Stimulated activated CD8-positive, alpha-beta memory T cell treated with anti-CD3 and anti-CD28 coated beads, Interleukin-12 subunit alpha, Interleukin-12 subunit beta, amount 100 ng/mL, for 1 hour (primary cell): ENCODE data around the gene DNAH11.
"Not testable (repeated sequence)": the region's sequence is repeated elsewhere in the genome, so short reads cannot be mapped to it uniquely, and the experiment has no call there.

Experiments used
- DNase-seq: peaks from one replicate; pipeline ENCODE4 v3.0.0-alpha.2; 2020; ENCODE audit warnings: low read depth

The DNAH11 gene

DNA sequence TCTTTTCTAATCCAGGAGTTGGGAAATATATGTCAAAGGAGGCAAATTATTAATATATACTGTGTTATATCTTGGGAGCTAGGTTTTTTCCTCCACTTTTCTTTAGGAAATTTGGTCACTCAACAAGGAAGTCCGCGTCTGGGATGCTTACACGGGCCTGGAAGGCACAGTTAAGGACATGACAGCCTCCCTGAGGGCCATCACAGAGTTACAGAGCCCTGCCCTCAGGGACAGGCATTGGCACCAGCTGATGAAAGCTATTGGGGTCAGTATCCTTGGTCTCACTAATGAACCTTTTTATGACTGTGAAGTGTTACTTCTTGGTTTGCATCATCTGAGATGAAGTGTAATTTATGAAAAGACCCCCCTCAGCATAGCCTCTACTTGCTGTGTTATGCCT, 74.7 kb downstream of the DNAH11 start:
- DNase-seq, result no peak

DNA sequence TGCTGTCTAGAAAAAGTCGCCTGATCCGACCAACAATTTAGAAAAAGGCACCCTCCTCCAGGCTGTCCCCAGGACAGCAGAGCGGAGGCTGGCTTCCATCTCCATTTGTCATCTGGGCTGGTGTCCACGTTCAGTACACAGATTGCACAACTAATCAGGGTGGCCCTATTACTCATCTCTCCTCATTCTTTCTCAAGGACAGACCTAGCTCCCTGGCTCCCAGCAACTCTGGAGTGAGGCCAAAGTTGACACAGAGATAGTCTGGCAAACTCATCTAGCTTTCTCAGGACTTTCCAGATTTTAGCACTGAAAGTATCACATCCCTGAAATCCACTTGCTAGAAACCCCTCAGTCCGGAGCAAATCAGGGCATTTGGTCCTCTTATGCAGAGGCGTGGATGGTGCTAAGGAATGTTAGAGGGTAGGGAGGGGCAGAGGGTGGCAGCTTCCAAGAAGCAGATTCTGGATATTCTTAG, 75.1 kb downstream of the DNAH11 start:
- DNase-seq, result no peak

DNA sequence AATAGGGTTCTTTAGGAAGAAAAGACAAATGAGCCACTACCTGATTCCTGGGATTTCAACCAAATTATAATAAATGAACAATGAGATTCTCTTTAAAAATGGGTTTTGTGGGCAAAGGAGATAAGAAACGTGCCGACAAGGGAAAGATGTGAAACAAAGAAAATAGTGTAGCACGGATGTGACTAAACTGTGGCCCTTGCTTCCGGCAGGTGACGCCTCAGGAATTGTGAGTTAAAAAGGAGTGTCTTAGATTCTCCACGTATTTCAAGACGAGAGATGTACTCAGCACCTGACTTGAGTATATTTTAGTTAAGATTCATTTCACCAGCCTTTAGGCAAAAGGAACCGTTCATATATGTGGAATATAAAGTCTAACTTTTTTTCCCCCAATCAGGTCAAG, 75.9 kb downstream of the DNAH11 start:
- no peak for DNase-seq

DNA sequence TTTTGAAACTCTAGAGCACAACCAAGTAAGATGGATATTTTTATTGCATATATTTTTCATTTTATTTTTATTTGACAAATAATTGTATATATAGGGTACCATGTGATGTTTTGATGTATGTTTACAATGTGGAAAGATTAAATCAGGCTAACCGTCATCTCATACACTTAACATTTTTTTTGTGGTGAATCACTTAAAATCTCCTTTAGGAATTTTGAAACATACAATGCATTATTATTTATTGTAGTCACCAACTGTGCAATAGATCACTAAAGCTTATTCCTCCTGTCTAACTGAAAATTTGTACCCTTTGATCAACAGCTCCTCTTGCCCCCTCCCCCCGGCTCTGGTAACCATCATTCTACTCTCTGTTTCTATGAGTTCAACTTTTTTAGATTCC, 77.2 kb downstream of the DNAH11 start:
- DNase-seq, result no peak

DNA sequence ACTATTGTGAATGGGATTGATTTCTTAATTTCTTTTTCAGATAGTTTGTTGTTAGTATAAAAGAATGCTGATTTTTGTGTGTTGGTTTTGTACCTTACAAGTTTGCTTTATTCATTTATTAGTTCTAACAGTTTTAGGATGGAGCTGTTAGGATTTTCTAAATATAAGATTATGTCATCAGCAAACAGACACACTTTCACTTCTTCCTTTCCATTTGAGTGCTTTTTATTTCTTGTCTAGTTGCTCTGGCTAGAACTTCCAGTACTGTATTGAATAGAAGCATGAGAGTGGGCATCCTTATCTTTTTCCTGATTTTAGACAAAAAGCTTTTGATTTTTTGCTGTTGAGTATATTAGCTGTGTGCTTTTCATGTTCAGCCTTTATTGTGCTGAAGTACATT, 81.5 kb downstream of the DNAH11 start:
- DNase-seq, result no peak

DNA sequence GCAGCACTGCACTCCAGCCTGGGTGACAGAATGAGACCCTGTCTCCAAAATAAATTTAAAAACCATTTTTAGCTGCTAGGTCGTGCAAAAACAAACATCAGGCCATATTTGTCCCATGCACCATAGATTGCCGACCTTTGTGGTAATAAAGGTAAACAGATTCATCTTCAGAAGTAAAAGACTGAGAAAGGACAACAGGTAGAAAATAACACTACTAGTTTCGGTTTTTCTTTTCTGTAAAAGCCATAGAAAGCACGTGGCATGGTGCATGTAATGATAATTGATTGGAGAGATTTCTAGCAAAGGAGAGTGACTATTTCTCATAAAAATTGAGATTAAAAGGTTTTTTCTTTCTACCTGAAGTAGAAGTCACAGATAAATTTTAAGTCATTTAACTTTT, 93.9 kb downstream of the DNAH11 start:
- DNase-seq, result no peak

DNA sequence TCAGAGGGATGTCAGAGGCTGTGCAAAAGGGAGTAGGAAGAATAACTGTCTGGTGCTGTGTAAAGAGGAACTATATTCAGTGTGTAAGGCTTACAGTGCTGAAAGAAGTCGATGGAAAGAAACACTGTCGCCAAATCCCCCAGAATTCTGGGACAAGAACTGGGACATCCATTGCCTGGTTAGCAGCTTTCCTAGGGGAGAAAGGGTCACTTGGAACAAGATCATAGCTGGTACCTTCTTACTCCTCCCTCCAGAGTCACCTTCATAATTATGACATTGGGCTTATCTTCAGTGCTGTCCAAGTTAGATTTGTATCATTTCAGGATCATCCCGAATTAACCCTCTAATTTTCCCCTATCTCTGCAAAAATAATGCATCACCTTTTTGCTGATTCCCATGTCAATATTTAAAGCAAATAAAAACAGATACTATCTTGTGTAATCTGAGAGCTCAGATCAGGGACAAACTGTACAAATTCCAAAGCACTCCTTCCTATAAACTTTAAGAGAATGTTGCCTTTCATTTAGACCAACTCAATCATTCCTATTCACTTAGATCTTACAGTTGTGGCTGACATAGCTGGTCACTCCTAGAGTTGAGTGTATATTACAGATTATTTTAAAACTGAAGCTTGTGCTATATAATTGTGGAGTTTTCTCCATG, 96.5 kb downstream of the DNAH11 start:
- DNase-seq, result no peak

DNA sequence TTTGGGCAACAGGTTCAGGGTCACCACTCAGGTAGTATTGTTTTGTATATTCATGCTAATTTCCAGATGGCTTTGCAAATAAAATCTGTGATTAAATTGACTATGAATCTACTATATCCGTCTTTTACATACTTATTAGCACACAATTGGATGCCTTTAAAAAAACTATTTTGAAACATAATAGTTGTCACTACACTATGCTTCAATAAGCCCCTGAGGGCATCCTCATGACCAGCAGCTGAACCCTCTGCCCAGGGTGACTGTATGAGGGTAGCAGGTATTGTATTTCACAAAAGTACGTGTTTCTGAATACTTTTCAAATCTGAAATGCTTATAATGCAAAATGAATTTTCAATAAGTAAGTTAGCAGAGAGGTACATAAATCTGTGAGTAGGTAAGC, 97.3 kb downstream of the DNAH11 start:
- DNase-seq, result no peak

DNA sequence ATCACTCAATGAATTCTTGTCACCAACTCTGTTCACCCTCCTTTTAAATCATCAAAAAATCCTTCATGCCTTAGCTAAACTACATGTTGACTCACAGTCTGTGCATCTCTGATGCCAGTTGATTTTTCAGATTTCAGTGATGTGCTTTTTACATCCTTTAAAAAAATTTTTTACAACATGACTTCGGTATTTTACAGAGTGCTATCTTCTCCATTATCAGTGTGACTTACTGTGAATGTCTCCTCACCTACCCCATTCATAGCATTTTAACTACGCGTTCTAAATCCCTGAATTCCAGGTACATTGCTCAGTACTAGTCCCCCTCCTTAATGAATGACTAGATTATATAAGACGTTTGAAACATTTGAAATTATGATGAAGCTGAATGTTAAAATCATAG, 98.7 kb downstream of the DNAH11 start:
- DNase-seq, result no peak

DNA sequence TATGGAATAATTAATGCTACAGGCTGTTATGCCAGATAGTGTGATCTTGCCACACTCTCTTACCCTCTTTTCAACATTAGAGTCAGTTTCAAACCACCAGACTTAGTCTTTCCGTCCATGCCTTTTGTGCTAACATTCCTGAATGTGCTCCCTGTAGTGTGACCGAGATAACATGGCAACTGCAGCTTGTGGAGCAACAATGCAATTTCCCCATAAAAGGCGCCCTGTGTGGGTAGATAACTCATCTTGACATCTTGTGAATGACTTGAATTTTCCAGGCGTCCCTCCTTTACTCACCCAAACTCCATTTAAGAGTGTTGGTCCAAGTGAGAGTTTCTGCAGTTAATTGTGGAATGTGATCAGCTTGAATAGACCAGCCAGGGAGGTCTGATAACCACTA, 99.6 kb downstream of the DNAH11 start:
- no peak for DNase-seq

DNA sequence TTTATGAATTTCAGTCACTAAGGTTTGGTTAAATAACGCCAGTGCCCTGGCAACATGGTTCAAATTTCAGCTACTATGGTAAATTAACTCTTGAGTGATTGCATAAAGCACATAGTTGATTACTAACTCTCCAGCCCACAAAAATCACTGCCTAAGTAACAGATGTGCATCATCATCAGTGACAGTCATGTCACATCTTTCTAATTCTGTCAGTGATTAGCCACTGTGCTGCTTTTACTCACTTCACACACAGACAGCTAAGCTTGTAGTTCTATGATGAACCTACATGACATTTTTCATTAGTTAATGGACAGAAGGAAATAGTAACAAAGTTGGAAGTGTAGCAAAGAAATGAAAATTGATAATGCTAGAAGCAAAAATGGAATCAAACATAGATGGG, 108.9 kb downstream of the DNAH11 start:
- DNase-seq, result no peak

DNA sequence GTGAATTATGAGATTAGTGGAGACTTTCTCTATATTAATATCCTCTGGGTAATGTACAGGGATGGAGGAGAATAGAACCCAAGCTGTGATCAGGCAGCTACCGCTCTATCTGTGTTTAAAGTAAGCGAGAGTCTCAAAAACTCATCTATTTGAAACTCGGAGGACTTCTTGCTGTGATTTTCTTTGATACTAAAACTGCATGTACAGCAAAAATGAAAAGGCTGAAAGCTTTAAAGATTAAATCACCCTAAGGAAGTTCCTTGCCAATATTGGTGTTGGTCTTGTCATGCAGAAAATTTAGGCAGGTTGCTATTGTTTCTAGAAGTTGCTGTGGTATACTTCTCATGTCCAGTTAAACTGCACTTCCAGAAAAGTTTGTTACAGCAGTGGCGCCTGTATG, 110.8 kb downstream of the DNAH11 start:
- no peak for DNase-seq

DNA sequence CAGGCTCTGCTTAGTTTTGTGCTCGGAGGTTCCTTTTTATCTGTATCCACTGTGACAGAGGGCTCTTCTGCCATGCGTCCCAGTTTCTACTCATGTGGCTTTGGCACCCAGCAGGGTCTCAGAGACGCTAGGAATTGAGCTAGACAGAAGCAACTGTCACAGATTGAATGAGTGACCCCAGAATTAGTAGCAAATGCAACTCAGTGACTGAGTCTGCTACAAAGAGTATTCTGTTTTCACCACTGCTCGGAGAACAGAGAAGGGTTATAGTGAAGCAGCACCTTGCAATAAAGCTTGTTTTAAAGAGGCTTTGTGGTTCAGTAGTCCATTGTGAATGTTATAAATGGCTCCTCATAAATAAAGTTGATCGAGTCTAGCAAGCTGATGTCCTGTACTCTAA, 113.2 kb downstream of the DNAH11 start:
- no peak for DNase-seq

DNA sequence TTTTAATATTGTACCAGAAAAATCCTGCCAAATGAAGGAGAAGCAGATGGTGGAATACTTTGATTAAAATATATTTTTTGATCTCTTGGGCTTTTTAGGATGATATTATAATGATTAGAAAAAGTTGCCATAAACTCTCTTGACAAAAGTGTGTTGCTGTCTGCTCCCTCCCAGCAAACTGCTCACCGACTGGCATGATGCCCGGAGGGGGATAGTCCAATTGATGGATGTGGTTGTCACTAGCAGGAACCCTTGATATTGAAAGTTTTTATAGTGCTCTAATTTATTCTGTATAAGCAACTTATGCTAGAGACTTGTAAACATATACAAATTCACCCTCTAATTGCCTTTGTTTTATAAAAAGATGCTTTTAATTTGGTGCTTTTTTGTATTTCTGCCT, 114.0 kb downstream of the DNAH11 start:
- no peak for DNase-seq

DNA sequence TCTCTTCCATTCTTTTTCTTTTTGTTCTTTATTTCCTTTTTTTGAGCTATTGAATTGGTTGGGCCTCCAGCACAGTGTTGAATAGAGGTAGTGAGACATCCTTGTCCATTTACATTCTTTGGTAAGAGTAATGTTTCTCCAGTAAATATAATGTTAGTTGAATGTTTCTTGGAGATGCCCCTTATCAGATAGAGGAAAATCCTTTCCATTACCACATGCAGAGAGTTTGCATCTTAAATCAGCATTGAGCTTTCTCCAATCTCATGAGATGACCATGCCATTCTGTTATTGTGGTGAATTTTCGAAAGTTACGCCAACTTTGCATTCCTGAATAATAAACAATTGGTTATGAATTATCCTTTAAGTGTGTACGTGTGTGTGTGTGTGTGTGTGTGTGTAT, 127.7 kb downstream of the DNAH11 start:
- no peak for DNase-seq

DNA sequence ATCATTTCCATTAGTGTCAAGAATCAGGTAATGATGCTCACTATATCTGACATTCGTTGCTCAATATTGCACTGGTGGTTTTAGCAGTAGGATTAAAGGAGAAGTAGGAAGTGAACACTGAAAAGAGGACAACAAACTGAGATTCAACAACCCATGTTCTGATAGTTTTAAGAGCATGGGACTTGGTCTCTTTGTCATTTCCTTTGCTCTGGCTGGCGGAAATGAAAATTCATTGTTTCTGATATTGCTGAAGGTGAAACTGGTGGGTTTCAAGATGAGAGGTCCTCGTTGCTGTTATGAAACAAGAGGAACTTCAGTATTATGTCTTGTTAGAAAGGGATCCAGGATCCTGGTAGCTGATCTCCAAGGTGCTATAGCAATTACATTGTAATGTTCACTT, 129.0 kb downstream of the DNAH11 start:
- no peak for DNase-seq

DNA sequence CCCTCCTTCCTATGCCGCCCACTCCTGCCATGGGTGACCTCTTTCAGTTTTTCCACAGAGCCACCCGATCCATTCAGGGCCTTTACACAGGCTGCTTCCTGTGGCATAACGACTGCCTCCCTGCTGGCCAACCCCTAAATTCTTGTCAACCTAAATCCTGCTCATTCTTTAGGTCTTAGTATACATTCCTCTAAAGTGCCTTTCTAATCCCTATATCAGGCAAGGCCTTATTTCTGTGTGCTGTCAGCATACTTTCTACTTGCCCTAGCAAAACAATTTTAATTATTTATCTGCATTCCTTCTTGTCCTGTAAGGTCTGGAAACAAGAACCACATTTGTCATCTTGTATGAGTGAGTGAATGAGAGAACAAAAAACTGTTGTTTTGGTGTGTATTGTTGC, 132.4 kb downstream of the DNAH11 start:
- no peak for DNase-seq

DNA sequence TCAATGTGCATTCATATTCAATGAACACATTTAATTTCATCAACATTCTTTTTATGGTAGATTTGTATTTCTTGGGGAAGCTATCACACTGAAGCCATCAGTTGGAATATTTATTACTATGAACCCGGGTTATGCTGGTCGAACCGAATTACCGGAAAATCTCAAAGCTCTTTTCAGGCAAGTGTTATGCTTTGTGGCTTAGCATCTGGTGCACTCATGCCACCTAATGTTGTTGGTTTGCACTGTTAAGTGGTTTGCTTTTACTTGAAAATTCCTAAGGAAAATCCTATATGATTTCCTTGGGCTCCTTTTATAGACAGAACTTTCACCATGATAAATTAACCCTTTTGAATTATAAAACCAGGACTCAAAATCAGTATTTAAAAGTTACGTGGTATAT, 147.9 kb downstream of the DNAH11 start:
- no peak for DNase-seq

DNA sequence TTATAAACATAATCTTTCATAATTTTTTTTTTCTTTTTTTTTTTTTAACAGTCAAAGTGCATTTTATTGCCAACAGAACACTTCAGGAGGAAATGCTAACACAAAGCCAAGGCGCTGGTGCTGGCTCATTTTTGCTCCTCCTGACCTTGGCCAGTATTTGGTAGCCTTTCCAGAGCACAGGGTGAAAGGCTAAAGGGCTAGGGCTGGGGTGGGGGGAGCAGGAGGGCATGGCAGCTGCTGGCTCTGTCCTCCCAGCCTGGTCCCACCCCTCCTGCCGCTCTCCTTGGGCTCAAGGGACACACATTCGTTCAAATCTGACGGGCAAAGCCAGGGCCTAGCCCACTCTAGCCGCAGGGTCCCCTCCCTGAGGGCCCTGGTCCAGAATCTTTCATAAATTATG, 148.3 kb downstream of the DNAH11 start:
- not testable (repeated sequence) for DNase-seq

DNA sequence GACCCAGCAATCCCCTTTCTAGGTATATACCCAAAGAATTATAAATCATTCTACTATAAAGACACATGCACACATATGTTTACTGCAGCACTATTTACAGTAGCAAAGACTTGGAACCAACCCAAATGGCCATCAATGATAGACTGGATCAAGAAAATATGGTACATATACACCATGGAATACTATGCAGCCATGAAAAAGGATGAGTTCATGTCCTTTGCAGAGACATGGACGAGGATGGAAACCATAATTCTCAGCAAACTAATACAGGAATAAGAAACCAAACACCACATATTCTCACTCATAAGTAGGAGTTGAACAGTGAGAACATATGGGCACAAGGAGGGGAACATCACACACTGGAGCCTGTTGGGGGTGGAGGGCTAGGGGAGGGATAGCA, 157.7 kb downstream of the DNAH11 start:
- DNase-seq, result not testable (repeated sequence)

DNA sequence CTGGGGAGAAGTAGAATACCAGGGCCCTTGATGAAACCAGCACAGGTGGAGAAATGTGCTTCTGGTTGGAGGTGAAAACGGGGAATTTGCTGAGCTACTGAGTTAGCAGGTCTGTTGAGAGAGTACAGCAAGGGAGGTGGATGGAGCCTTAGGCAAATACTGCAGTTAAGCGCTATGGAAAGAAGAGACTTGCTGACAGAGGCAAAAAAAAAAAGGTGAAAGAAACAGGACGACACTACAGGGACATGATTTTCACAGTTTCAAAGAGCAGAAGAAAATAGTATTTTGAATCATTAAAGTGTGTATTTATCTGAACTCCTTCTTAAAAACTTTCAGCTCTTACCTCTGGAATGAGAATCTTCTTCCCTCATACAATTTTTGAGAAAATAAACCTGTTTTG, 159.5 kb downstream of the DNAH11 start:
- DNase-seq, result no peak

DNA sequence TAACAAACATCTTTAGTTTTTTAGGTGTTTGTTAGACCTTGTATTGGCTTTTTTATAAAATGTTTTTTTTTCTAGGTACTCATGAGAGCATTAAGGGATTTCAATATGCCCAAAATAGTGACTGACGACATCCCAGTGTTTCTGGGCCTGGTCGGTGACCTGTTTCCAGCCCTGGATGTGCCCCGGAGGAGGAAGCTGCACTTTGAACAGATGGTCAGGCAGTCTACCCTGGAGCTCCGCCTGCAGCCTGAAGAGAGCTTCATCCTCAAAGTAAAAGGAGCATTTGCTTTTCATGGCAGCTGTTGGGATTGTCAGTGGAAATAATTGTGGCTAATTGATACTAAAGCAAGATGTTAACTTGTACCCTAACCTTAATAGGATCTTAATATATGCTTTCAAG, 161.5 kb downstream of the DNAH11 start:
- no peak for DNase-seq

DNA sequence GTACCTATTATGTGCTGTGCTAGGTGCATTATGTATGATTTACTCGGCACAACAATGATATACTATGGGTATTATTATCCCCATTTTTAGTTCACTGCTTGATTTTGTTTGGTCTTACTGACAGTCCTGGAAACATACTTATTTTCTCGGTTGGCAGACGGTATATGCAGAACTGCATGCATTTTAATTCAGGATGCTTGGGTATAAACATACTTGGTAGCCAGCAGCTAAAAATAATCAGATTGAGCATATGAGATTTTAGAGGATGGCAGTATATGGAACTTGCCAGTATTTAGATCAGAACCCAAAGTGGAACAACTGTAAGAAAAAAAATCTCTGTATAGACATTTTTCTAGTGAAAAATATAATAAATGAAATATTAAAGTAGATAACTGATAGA, 163.3 kb downstream of the DNAH11 start:
- DNase-seq, result no peak

DNA sequence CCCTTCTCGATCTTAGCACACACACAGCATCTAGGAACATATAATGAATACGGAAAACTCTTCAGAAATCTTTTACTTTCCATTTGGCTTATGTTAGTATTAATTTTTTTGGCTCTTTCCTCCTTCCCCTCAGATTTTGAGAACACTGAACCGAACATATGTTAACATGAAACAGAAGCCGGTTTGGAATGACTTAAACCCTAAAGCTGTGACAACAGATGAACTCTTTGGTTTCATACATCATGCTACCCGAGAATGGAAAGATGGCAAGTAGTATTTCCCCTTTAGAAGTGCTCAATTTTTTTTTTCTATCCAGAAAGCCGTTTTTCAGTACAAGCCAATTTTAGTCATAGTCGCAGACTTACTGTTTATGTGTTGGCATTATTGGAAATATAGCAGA, 164.7 kb downstream of the DNAH11 start:
- no peak for DNase-seq

DNA sequence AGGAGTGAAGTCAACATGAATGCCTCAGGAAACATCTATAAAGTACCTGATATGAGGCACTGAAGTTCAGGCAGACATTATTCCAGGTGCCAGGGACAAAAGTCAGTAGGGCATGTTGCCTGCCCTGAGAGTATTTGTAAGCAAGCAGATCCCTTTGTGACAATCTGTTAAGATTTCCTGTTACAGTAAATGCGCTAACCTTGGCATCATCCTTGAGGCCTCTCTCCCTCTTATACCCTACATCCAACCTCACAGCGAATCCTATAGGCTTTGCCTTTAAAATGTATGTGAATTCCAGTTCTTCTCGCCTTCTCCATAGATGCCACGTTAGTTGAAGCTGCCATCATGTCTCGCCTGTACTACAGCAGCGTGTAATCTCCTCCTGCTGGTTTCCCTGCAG, 165.3 kb downstream of the DNAH11 start:
- DNase-seq, result no peak
